HG03139 (cell line): ENCODE results near the gene FAM117B.
"Not testable (repeated sequence)": the region's sequence is repeated elsewhere in the genome, so short reads cannot be mapped to it uniquely, and the experiment has no call there.

ENCODE experiments used
- ATAC-seq: cut with Tn5 transposase; IDR thresholded peaks from one replicate; pipeline ENCODE4 v1.9.1; 2021; ENCODE audit not compliant: unreplicated experiment

The FAM117B gene

GRCh38 chr2:202700075-202700901, 65.5 kb downstream of the FAM117B start:
- no peak for ATAC-seq

GRCh38 chr2:202703091-202703490, 68.3 kb downstream of the FAM117B start:
- ATAC-seq, result no peak

GRCh38 chr2:202704248-202704647, 69.5 kb downstream of the FAM117B start:
- no peak for ATAC-seq

- no peak for ATAC-seq
These were observed 70.8 kb downstream of the FAM117B start for GRCh38 chr2:202705446-202706020.

GRCh38 chr2:202714971-202715935, 80.5 kb downstream of the FAM117B start:
- not testable (repeated sequence) for ATAC-seq

GRCh38 chr2:202716114-202716718, 81.4 kb downstream of the FAM117B start:
- no peak for ATAC-seq

- no peak for ATAC-seq
These were observed 82.3 kb downstream of the FAM117B start for GRCh38 chr2:202716953-202717597.

GRCh38 chr2:202717598-202718310, 83.0 kb downstream of the FAM117B start:
- no peak for ATAC-seq

- no peak for ATAC-seq
These were observed 83.8 kb downstream of the FAM117B start for GRCh38 chr2:202718614-202719013.

- no peak for ATAC-seq
These were observed 85.5 kb downstream of the FAM117B start for GRCh38 chr2:202720226-202720625.

- no peak for ATAC-seq
These were observed 86.9 kb downstream of the FAM117B start for GRCh38 chr2:202721621-202722020.

- no peak for ATAC-seq
These were observed 89.0 kb downstream of the FAM117B start for GRCh38 chr2:202723746-202724145.

- no peak for ATAC-seq
These were observed 91.3 kb downstream of the FAM117B start for GRCh38 chr2:202726070-202726469.

- no peak for ATAC-seq
These were observed 102.1 kb downstream of the FAM117B start for GRCh38 chr2:202736826-202737225.

GRCh38 chr2:202743613-202744012, 108.8 kb downstream of the FAM117B start:
- ATAC-seq, result no peak

- no peak for ATAC-seq
These were observed 114.7 kb downstream of the FAM117B start for GRCh38 chr2:202749477-202749876.

- ATAC-seq, result no peak
These were observed 116.1 kb downstream of the FAM117B start for GRCh38 chr2:202750763-202751427.

GRCh38 chr2:202752071-202752470, 117.3 kb downstream of the FAM117B start:
- no peak for ATAC-seq

- ATAC-seq, result no peak
These were observed 120.2 kb downstream of the FAM117B start for GRCh38 chr2:202754936-202755335.
